Frontal cortex (tissue), 4 donors: ENCODE results near the gene MED8. TPM values are rescaled to one million over a fixed set of nuclear protein-coding genes. Genes with fewer than 3 reads are reported as not detected.

Source experiments
- DNase-seq, 2 donors: peaks; one replicate each; pipeline ENCODE4 v3.0.0; 2012; ENCODE audit warnings: low spot score in 2 of 2
- FAIRE-seq: peaks from 2 replicates; lab custom pipeline; 2012; peaks lifted over from hg19 to GRCh38; lab: Jason Lieb, UNC
- total RNA-seq: library from RNA; depleted of rRNA; stranded (reverse); fragments of >200 nt; gene quantifications from one replicate; pipeline ENCODE4 v1.2.3, GENCODE V29; 2014
- donor health status: control.
- donor health status: control.
- donor health status: control.

The MED8 gene, protein sequence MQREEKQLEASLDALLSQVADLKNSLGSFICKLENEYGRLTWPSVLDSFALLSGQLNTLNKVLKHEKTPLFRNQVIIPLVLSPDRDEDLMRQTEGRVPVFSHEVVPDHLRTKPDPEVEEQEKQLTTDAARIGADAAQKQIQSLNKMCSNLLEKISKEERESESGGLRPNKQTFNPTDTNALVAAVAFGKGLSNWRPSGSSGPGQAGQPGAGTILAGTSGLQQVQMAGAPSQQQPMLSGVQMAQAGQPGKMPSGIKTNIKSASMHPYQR
- total RNA-seq: 22.8 TPM

DNA sequence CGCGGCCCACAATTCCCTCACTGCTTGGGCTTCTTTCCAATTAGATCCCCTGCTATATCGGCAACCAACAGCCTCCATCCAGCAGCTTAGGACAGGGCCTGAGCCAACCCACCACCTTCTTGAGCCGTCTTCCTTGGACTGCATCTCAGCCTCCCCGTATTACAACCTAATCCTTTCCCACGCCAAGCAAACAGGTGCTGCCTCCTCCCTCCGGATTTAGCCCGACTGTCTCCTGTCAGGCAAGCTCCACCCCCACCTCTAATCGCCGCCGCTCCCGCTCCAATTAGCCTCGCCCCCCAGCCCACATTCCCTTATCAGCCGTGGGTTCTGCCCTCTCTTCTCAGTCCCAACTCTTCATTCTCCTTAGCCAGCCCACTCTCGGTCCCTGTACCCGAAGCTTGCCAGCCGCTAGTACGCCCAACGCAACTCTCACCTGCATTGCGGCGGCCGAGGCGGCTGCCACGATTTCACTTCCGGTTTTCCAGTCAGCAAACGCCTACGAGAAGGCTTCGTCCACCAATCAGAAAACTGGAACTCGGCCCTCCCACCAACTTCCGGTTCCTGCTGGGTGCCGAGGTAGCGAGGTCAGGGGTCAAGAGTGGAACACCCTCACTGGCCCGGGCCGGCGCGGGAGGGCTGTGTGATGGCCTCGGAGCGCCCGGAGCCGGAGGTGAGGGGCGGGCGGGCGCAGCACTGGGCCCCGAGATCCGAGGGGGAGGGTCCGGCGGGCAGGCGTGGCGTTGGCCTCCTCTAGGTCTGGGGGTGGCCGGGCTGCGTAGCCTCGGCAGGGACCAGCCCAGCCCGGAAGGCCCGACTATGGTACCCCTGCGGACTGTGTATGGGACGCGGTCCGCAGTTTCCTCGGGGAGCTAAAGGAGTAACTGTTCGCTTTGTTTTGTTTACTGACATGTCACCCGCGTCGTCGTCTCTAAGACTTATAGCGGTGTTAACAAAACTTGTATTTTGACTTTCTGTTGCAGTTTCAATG, at the start of gene MED8, which contains the start of gene SZT2:
Gene MED8, minus strand, starts transcription at position 475 of the 988 bp plus-strand sequence. Its CDS starts 36 bp downstream, at position 439.
Gene SZT2, plus strand, starts transcription at position 574 of the 988 bp plus-strand sequence. Its CDS starts 70 bp downstream, at position 644.
- DNase-seq: peak; percentile 93 to 96
- FAIRE-seq: no peak

DNA sequence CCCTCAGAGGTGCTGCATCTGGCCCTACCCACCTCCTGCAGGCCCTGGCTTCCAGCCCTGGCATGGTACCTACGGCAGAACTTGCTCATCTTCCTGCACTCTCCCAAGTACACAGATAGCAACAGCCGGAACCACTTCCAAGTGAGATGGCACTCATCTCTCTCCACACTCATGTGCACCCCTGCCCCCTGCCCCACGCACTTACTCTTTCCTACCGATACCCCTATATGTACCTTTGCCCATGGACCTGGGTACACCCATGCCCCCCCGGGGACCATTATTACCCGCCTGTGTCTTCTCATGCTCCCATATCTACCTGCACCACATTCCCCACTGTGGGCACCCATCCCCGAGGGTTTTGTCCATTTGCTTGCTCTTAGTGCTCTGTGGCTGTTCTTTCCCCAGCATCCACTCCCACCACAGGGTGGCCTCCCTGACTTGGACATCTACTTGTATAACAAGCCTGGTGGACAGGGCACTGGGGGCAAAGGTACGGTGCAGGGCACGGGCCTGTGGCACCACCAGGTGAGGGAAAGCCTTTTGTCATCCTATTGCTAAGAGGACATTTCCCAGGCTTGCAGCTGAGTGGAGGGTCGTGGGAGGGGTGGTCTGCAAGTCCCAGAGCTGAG, 49.5 kb upstream of the MED8 start:
- DNase-seq (no peak), FAIRE-seq (no peak)

DNA sequence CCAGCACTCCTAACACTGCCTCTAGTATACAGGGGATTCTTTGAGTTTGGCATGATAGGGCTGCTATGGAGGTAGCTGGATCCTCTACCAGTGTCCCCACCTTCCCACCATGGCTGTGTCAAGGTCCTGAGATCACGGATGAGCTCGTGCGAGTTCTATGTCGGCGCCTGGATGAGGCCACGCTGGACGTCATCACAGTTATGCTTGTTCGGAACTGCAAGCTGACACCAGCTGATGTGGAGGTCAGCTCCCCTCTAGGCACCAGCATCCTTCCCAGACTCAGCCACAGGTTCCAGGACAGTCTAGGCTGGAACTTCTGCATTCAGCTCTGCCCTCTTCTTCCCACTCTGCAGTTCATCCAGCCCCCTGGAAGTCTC, 49.0 kb upstream of the MED8 start:
- no peak for FAIRE-seq
- no peak for DNase-seq

DNA sequence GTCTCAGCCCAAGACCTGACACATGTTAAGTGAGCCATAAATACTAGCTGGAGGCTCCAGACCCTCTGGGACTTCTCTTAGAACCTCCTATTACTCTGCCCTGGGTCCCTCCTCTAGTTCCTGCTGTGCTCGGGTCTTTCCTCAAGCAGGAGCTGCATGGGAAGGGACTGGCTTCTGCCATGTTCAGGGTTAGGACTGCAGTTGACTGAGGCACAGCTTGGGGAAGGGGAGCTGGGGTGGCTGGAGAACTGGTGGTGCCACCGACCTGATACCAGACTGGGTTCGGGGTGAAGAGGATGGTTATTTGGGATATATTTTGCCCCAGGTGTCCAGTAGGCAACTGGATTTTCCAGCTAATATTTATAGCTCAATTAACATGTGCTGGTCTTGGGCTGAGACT, 48.4 kb upstream of the MED8 start:
- no peak for FAIRE-seq

DNA sequence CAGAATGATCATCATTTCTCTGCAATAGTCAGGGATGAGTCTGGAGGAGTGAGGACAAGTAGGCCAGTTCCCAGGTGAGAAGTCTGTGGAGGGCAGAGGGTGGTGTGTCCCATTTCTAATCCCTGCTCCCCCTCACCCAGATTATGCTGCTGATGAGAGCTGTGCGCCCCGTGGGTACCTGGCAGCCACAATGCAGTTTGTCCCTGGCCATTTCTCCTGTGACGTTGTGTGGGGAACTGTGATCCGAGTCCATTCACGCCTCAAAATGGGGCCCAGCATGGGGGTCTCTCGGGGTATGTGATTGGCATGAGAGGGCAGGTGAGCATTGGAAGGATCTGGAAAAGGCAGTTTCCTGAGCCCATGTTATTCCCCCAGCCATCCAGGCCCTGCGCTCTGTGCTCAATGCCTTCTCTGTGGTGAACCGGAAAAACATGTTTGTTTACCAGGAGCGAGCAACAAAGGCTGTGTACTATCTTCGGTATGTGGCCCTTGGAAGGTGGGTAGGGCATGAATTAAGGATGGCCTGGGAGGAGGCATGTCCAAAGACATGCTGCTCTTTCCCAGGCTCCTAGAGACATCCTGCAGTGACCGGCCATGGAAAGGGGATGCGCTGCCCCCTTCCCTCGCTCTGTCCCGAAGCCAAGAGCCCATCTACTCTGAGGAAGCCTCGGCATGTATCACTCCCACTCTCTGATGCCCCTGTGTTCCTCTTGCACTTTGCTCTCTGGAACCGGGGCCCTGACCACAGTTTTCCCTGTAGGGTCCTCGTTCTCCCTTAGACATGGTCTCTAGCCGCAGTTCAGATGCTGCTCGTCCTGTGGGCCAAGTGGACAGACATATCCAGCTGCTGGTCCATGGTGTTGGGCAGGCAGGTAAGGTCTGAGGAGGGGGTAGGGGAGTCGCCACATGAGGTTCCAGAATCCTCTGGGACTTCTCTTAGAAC, 47.7 kb upstream of the MED8 start:
- FAIRE-seq (no peak), DNase-seq (no peak)

More for the DNA sequence above, 48.4 kb upstream of the MED8 start:
- no peak for DNase-seq

DNA sequence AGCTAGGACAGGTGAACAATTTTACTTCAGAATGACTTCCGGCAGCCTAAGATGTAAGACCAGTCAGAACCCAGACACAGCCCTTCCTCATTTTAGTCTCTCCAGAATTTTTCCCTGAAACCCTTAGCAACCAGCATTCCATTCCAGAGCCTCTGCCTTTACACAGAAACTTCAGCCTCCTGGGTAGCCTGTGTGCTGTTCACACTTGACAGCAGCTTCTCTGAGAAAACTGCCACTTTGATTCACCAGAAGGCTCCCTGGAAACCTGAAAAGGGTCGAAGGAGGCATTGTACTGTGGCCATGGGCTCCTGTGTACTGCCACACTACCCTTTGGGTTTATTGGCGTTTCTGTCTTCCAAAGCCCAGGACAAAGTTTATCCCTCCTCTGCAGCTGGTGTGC, 46.8 kb upstream of the MED8 start:
- DNase-seq (no peak), FAIRE-seq (no peak)

DNA sequence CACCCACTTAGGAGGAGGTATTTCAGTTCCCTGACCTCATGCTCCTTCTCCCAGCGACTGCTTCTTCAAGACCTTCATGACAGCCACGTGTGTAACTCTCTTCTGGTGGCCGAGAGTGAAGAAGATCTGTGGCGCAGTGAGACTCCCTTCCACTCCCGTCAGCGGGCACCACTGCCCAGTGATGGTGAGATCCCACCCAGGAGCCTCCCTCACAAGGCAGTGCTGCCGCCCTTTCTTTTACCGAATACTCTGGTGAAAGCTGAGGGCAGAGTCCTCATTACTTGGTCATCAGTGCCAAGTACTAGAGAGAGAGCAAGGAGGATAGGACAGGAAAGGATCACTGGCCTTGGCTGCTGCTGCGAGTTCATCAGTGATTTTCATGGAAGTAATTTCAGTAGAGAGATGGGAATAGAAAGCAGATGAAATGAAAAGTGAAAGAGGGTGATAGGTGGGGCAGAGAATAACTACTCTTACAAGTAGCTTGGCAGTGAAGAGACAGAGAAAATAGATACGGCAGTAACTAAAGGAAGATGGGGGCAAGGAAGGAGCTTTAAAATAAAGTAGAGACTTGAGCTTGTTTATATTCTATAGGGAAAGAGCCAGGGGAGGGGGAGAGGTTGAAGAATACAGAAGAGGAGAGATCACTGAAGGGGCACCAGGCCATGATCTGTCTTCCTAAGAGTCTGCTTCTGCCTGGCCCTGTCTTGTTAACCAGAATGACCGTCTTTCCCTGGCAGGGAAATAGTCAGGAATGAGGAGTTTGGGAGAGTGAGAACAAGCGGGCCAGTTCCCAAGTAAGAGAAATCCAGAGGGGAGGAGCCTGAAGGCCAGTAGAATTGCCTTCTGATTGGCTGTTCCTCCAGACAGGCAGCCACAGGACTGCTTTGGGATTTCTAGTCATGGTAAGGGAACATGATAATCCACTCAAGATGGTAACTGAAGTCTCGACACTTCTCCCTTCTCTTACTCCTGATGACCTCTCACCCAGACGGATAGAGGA, 45.8 kb upstream of the MED8 start:
- no peak for FAIRE-seq
- DNase-seq: peak in 1 of 2 donors; percentile 58

DNA sequence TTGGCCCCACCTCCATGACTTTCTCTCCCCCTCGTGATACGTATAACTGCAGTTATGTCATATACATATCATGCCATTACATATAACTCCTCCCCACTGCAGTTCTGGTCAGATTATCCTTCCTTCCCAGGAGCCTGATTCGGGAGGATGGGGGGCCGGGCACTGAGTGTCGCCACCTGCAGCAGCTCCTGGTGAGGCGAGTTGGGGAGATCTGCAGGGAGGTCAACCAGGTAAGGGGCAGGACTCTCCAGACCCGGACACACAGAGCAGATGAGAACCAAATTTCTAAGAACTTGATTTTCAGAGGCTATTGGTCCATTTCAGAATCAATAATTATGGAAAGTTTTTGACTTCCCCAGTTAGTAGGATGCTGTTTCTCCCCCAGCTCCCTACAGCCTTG, 44.7 kb upstream of the MED8 start:
- FAIRE-seq: no peak
- DNase-seq: no peak

DNA sequence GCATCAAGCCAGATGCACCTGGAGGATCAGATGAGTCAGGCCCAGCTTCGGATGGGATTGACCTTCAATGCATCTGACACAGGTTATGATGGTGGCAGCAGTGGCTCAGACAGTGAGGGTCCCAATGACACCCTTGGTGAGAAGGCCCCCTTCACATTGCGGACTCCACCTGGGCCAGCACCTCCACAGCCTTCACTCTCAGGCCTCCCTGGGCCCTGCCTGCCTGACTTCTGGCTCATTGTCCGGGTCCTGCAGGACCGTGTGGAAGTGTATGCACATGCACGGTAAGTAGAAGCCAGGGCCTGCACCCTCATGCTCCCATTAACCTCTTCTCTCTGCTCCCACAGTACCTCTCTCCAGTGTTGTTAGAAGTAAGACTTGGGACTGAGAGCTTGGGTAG, 43.3 kb upstream of the MED8 start:
- no peak for DNase-seq
- FAIRE-seq: no peak

DNA sequence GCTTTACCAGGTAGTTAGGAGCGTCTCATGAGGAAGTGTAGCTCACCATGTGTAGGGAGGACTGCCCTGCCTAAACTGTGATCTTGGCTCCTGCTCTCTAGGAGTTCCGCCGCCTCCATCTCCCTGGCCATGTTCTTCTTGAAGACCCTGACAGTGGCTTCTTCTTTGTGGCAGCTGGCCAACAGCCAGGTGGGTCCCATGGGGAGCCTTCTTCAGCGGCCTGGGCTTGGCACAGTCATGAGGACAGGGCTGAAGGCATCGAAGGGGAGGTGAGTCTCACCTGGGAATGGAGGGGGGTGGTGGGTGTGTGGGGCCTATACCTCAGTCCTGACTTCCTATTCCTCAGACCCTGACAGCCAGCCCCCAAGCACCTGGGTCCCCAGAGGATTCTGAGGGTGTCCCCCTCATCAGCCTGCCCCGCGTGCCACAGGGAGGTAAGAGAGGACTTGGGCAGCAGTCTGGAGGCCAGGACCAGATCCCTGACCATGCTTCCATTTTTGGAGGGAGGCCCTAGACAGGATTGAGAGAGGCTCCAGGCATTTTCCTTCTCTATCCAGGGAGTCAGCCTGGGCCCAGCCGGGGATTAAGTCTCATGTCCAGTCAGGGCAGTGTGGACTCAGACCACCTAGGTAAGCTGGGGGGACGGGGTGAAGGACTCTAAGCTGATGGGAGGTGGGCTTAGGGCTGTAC, 42.7 kb upstream of the MED8 start:
- DNase-seq (no peak), FAIRE-seq (no peak)

DNA sequence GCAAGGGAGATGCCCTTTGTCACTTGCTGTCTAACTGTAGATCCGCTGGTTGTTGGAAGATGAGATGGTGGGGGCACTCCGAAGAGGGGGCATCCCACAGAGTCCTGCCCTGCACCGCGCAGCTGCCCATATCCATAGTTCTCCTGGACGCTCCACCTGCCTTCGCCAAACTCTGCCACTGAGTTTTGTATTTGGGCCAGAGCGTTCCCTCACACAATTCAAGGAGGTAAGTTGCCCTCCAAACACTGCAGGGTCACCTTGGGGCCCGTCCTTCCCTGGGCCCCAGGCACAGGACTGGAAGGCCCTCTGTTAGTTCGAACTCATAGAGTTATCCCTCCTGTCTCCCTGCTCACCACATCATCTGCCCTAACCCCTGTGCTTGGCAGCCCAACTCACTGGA, 42.1 kb upstream of the MED8 start:
- FAIRE-seq: no peak
- no peak for DNase-seq

DNA sequence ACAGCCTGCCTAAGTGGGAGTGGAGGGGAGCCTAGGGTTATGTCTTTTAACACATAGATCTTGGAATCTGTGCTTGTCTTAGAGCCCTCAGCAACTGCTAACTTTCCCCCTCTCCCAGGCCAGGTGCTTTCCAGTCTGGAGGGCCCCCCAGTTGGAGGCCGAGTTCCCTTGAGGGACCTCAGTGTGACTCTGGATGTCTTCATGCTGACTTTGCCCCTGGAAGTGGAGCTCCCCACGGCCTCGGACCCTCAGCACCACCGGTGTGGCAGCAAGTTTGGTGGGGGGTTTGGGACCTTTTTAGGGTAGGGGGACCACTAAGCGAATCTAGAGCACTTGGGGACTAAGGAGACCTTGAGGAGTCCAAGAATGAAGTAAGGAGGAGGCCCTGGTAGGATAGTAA, 41.2 kb upstream of the MED8 start:
- DNase-seq (no peak), FAIRE-seq (no peak)

DNA sequence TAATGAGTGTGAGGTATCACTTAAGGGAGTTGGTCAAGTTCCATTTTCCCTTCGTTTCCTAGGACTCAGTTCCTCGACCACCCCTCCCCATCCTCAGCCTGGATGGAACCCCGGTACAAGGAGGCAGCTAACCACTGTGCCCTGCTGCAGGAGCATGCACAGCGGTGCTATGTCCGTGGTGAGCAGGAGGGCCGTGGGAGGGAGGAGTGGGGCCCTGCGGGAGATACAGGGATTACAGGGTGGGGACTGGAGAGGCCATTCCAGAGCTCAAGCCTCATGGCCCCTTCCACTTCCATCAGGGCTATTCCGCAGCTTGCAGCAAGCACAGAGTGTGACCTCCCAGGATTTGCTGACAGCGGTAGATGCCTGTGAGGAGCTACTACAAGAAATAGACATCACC, 38.3 kb upstream of the MED8 start:
- FAIRE-seq: no peak
- DNase-seq: no peak

DNA sequence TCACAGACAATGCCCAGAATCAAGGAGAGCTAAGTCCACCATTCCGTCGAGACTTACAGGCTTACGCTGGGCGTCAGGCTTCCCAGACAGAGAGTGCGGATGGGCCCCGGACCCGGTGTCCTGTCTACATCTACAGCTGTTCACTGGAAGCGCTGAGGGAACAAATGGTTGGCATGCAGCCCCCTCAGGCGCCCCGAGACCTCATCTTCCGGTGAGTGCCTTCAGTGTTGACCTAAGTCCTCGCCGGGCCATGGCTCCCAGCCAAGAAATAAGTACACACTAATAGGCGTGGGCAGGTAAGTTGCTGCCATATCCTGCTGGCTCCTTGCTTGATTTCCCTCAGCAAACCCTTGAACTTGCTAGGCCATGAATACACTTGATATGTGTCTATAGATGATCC, 37.9 kb upstream of the MED8 start:
- no peak for FAIRE-seq
- no peak for DNase-seq

DNA sequence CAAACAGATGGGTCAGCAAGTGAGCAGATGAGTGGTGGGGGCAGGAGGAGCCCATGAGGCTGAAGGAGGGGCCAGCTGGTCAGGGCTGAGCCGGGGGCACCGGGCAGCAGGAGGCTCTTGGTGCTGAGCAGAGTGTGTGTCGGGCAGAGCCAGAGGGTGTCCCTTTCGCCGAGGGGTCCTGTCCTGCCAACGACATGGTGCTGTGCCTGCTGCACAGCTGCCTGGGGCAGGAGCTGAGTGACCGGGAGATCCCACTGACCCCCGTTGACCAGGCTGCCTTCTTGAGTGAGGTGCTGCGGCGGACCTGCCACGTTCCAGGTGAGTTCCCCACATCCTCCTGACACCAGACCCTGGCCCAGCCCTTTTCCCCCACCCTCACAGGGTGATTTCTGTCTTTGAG, 36.6 kb upstream of the MED8 start:
- FAIRE-seq: no peak
- no peak for DNase-seq

DNA sequence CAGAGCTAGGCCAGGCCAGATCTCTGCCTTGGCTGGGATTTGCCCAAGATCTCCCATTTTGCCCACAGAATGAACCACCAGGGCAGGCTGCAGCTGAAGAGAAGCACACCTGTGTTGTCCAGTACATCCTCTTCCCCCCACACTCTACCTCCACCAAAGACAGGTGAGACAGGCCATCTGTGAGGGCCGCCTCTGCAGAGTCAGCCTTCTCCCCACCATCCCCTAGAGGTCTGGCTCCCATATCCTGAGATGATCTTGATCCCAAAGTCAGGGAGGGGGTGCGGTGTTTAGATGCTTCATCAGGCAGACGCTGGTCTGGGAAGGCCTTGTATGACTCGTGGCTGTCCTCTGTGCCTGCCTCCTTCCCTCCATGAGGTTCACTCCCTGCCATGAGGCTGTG, 35.4 kb upstream of the MED8 start:
- no peak for FAIRE-seq
- no peak for DNase-seq

DNA sequence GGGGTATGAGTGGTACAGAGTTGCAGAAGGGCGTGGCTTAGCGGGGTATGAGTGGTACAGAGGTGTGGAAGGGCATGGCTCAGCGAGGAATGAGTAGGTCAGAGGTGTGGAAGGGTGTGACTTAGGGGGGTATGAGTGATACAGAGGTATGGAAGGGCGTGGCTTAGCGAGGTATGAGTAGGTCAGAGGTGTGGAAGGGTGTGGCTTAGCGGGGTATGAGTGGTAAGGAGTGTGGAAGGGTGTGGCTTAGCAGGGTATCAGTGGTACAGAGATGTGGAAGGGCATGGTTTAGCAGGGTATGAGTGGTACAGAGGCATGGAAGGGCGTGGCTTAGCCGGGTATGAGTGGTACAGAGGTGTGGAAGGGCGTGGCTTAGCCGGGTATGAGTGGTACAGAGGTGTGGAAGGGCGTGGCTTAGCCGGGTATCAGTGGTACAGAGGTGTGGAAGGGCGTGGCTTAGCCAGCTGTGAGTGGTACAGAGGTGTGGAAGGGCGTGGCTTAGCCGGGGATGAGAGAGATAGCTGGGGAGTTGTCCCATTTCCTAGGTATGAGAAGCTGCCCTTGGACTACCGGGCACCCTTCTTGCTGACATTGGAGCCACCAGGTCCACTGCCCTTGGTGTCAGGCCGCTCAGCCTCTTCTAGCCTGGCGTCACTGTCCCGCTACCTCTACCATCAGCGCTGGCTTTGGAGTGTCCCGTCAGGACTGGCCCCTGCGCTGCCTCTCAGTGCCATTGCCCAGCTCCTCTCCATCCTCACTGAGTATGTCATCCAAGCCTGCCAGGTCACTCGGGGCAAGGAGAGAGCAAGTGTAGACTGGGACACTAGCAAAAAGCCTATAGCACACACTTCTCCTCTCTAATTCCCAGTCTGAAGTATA, 34.3 kb upstream of the MED8 start:
- no peak for FAIRE-seq
- no peak for DNase-seq
